Measurements from ENCODE around the gene HMCN1. TPM values are rescaled to one million over a fixed set of nuclear protein-coding genes. Genes with fewer than 3 reads are reported as not detected.

HMCN1 gene
- total and polyA plus RNA-seq, 4 donors, result 1.5 to 6.8 (median 3.5) TPM

GRCh38 chr1:185803241-185803640, 69.0 kb downstream of the HMCN1 start:
- WGBS, result 31% methylated on average over 1 of the region's 1 CpG
- DNase-seq (ENCODE audit: low spot score), result no peak
- peaks cover 0 to 5% (median 0%) of the 10 kb centered on the region in 4 donors for H3K9me3 ChIP-seq (ENCODE audit: control insufficient read depth in 4 of 4, low read length in 3 of 4)
- no peaks in the 10 kb centered on the region for H3K36me3 ChIP-seq (ENCODE audit: control insufficient read depth in 4 of 4, insufficient read depth in 3 of 4, low read depth in 1 of 4, low read length in 3 of 4)
- no peaks in the 10 kb centered on the region for H3K4me1 ChIP-seq (ENCODE audit: control insufficient read depth in 4 of 4, insufficient read depth in 4 of 4, low read length in 3 of 4)
- TF ChIP-seq GABPA (IDR thresholded peaks at IDR 0.05 in 1 of 2, conservative IDR thresholded peaks at IDR 0.05 in 1 of 2) (no peak), ATF3 (IDR thresholded peaks at IDR 0.05) (no peak), RAD21 (IDR thresholded peaks at IDR 0.05) (no peak), EGR1 (IDR thresholded peaks at IDR 0.05; ENCODE audit: low read depth in 2 of 2) (no peak), HNF4G (IDR thresholded peaks at IDR 0.05) (no peak), HNF4A (conservative IDR thresholded peaks at IDR 0.05) (no peak), SP1 (IDR thresholded peaks at IDR 0.05) (no peak), MAX (IDR thresholded peaks at IDR 0.05) (no peak), YY1 (IDR thresholded peaks at IDR 0.05) (no peak), CTCF (IDR thresholded peaks at IDR 0.05; ENCODE audit: low read depth, low read length, missing input control) (no peak), FOXA1 (IDR thresholded peaks at IDR 0.05) (no peak), TAF1 (conservative IDR thresholded peaks at IDR 0.05) (no peak), NR2F2 (IDR thresholded peaks at IDR 0.05) (no peak), RXRA (IDR thresholded peaks at IDR 0.05) (no peak)
- H3K27me3 ChIP-seq (ENCODE audit: control insufficient read depth in 4 of 4, insufficient read depth in 4 of 4, low read length in 3 of 4), result no peaks in the 10 kb centered on the region
- H3K9ac ChIP-seq (ENCODE audit: low read depth in 1 of 2, low read length in 2 of 2), result no peak overlapping the region
- H3K27ac ChIP-seq (ENCODE audit: low read depth in 1 of 2, low read length in 2 of 2), result no peak overlapping the region
- no peak overlapping the region for H3K4me3 ChIP-seq (ENCODE audit: low read depth in 1 of 3, low read length in 3 of 3)

- Histone ChIP-seq H3K4me1 (ENCODE audit: control insufficient read depth in 4 of 4, insufficient read depth in 4 of 4, low read length in 3 of 4) (no peaks in the 10 kb centered on the region), H3K9ac (ENCODE audit: low read depth in 1 of 2, low read length in 2 of 2) (no peak overlapping the region), H3K4me3 (ENCODE audit: low read depth in 1 of 3, low read length in 3 of 3) (no peak overlapping the region), H3K9me3 (ENCODE audit: control insufficient read depth in 4 of 4, low read length in 3 of 4) (peaks cover 0 to 5% (median 0%) of the 10 kb centered on the region in 4 donors), H3K27me3 (ENCODE audit: control insufficient read depth in 4 of 4, insufficient read depth in 4 of 4, low read length in 3 of 4) (no peaks in the 10 kb centered on the region), H3K36me3 (ENCODE audit: control insufficient read depth in 4 of 4, insufficient read depth in 3 of 4, low read depth in 1 of 4, low read length in 3 of 4) (no peaks in the 10 kb centered on the region), H3K27ac (ENCODE audit: low read depth in 1 of 2, low read length in 2 of 2) (no peak overlapping the region)
- no peak for TF ChIP-seq CTCF (IDR thresholded peaks at IDR 0.05; ENCODE audit: low read depth, low read length, missing input control)
- no peak for TF ChIP-seq FOXA1 (IDR thresholded peaks at IDR 0.05)
- no peak for TF ChIP-seq RAD21 (IDR thresholded peaks at IDR 0.05)
- no peak for TF ChIP-seq HNF4G (IDR thresholded peaks at IDR 0.05)
- no peak for DNase-seq (ENCODE audit: low spot score)
These were observed 70.0 kb downstream of the HMCN1 start for GRCh38 chr1:185804206-185804605.

- Histone ChIP-seq H3K27ac (ENCODE audit: low read depth in 1 of 2, low read length in 2 of 2) (no peak overlapping the region), H3K4me1 (ENCODE audit: control insufficient read depth in 4 of 4, insufficient read depth in 4 of 4, low read length in 3 of 4) (no peaks in the 10 kb centered on the region), H3K36me3 (ENCODE audit: control insufficient read depth in 4 of 4, insufficient read depth in 3 of 4, low read depth in 1 of 4, low read length in 3 of 4) (no peaks in the 10 kb centered on the region), H3K27me3 (ENCODE audit: control insufficient read depth in 4 of 4, insufficient read depth in 4 of 4, low read length in 3 of 4) (no peaks in the 10 kb centered on the region), H3K4me3 (ENCODE audit: low read depth in 1 of 3, low read length in 3 of 3) (no peak overlapping the region), H3K9me3 (ENCODE audit: control insufficient read depth in 4 of 4, low read length in 3 of 4) (peaks cover 0 to 4% (median 0%) of the 10 kb centered on the region in 4 donors), H3K9ac (ENCODE audit: low read depth in 1 of 2, low read length in 2 of 2) (no peak overlapping the region)
- 45% methylated on average over 3 of the region's 3 CpGs for WGBS
- no peak for DNase-seq (ENCODE audit: low spot score)
- TF ChIP-seq JUND (IDR thresholded peaks at IDR 0.05) (no peak), YY1 (IDR thresholded peaks at IDR 0.05) (no peak), GABPA (IDR thresholded peaks at IDR 0.05 in 1 of 2, conservative IDR thresholded peaks at IDR 0.05 in 1 of 2) (no peak), NR2F2 (IDR thresholded peaks at IDR 0.05) (no peak), FOXA2 (IDR thresholded peaks at IDR 0.05) (no peak), CTCF (IDR thresholded peaks at IDR 0.05; ENCODE audit: low read depth, low read length, missing input control) (no peak), MAX (IDR thresholded peaks at IDR 0.05) (no peak), ATF3 (IDR thresholded peaks at IDR 0.05) (no peak), EGR1 (IDR thresholded peaks at IDR 0.05; ENCODE audit: low read depth in 2 of 2) (no peak)
These were observed 70.4 kb downstream of the HMCN1 start for GRCh38 chr1:185804608-185805007.

Data from liver (tissue), 9 donors.